ENCODE results near the gene NMNAT3.

DNA sequence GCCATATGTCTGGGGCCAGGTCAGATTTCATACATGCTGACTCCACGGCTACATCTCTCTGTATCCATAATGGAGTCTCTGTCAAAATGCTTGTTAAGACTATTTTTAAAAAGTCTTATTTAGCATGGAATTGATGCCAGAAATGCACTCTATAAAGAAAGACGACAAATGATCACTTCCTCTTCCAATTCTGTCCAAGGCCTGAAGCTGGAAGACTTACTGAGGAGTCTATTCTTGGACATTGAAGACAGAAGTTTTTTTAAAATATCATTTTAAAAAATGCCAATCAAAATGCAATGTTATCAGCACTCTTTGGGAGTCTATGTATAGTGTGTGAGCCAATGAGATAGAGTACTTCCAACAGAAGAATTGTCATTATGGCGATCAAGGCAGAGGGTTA, 27.9 kb upstream of the NMNAT3 start:
- TF ChIP-seq CTCF (IDR thresholded peaks at IDR 0.05; ENCODE audit: borderline replicate concordance, extremely low read depth, low read length, poor library complexity, severe bottlenecking) (no peak), EZH2 (IDR thresholded peaks at IDR 0.05; ENCODE audit: borderline replicate concordance, low read depth, low read length, severe bottlenecking) (no peak)

Data from DND-41 (cell line).